K562 (cell line): ENCODE measurements around the gene VDR. TPM values are rescaled to one million over a fixed set of nuclear protein-coding genes. Genes with fewer than 3 reads are reported as not detected.

Experiments used
- AFF1 ChIP-seq, 2 experiments: fragments of 450-650 bp; IDR thresholded peaks; 2 replicates each; pipeline ENCODE4 v1.6.1; 2018; ENCODE audit warnings: mild to moderate bottlenecking in 2 of 2, low read depth in 1 of 2; ENCODE audit not compliant: partially characterized antibody in 2 of 2
- SMAD1 ChIP-seq: fragments of 150-350 bp; IDR thresholded peaks from 2 replicates; pipeline ENCODE4 v1.6.1; 2014; ENCODE audit warnings: low read length, low read depth; ENCODE audit not compliant: partially characterized antibody
- SRSF1 ChIP-seq: fragments of 200-400 bp; formaldehyde crosslinking; IDR thresholded peaks from 2 replicates; pipeline ENCODE4 v1.6.1; 2017; ENCODE audit warnings: mild to moderate bottlenecking, low read depth, low read length, moderate library complexity
- polyA plus RNA-seq, 8 experiments: library from polyadenylated mRNA; depleted of rRNA in 4 of 8; stranded (reverse) in 5 of 8; unstranded in 3 of 8; fragments of >200 nt; fragmentation: Nextera tagmentation in 2 of 8; fragmentation: Illumina TruSeq in 1 of 8; extraction: Ambion mirVana in 2 of 8; extraction: Trizol in 1 of 8; gene quantifications; 2 replicates each; pipeline versions ENCODE4 v1.2.1 to v1.2.3, GENCODE V29; 2011 to 2014; ENCODE audit warnings: inconsistent platforms in 1 of 8, missing spikeins in 1 of 8
- total RNA-seq, 7 experiments: library from RNA; depleted of rRNA in 6 of 7; stranded (reverse); fragments of >200 nt in 6 of 7; fragmentation: Illumina TruSeq in 2 of 7; extraction: Trizol in 2 of 7; gene quantifications; 2 replicates each; pipeline versions ENCODE4 v1.2.1 to v1.2.3, GENCODE V29; 2011 to 2021; ENCODE audit warnings: low replicate concordance in 1 of 7

VDR gene
- total and polyA plus RNA-seq, 9 of the 15 experiments (the other 6 are each of a cell fraction or from before 2014, with no cell fraction given): 0.61 to 4.8 (median 2.0) TPM

DNA sequence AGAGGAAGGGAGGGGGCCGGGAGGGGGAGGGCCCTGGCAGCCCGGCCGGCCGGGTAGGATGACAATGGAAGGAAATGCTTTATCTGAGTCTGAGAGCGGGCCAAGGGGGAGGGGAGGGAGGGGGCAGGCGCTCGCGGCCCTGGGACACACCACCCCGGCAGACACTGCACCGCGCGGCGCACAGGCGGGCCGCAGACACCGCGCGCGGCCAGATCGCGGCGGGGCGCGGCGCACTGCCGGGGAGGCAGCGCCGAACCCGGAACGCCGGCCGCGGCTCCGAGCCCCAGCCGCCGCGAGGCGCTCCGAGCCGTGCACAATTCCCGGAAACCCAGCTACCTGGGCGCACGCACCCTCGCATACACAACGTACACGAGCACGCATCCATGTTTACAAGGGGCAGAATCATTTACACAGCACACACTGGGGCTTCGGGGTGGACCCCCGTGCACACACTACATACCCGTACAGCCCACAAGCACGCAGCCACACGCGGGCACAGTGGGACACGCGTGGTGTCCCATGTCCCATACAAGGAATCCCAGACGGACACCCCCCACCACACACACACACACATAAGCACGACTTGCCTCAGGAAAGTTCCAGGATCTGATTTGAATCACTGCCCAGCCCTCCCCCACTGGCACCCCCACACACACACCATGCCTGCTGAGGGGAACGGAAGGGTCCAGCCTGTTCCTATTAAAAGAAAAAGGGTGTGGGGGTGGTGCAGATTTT lies 84.7 kb downstream of the VDR start, which contains the start of gene HDAC7 (continued):
- TF ChIP-seq AFF1 (IDR thresholded peaks at IDR 0.05; ENCODE audit: low read depth in 1 of 2, partially characterized antibody in 2 of 2) (peak in 1 of 2 experiments; percentile 70), SRSF1 (no peak), SMAD1 (no peak)
